Measurements from ENCODE around the gene LGALS9. TPM values are rescaled to one million over a fixed set of nuclear protein-coding genes. Genes with fewer than 3 reads are reported as not detected.
A peak's percentile ranks its signal among the peaks of the same experiment; 100 is the strongest.

The LGALS9 gene
- total and polyA plus RNA-seq, 2 donors (not counting 1 experiment from before 2014, with no cell fraction given) = 65.9 to 197 TPM

DNA sequence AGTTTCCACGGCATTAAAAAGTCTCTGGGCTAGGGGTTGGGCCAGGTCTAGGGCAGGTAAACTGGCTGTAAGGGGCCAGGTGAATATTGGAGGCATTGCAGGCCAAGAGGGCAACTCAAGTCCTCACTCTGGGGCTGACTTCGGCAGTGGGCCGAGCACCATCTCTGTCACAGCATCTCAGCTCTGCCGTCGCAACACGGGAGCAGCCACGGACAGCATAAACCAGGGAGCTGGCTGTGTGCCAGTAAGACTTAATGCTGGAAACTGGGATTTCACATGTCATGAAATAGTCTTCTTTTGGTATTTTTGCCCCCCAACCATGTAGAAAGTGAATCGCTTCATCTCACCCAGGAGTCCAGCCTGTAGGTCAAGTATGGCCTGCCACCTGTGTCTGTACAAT is 12.6 kb upstream of the LGALS9 start:
- WGBS (ENCODE audit: insufficient coverage) = 99% methylated on average over 7 of the region's 8 CpGs
- H3K4me3 Mint-ChIP-seq = no peak overlapping the region
- peaks cover 0 to 31% of the 10 kb centered on the region in 2 experiments for H3K36me3 ChIP-seq (replicated peaks in 1 of 2; ENCODE audit: control extremely low read depth in 1 of 2, control insufficient read depth in 1 of 2, extremely low read depth in 1 of 2, insufficient read depth in 2 of 2, low read length in 1 of 2)
- intact Hi-C loops (cut with micrococcal nuclease) = no loop called here
- H3K27ac Mint-ChIP-seq = no peak overlapping the region
- no peak for DNase-seq
- H3K4me1 Mint-ChIP-seq = peaks cover 15% of the 10 kb centered on the region
- H3K27me3 ChIP-seq (replicated peaks in 1 of 4; ENCODE audit: control extremely low read depth in 1 of 4, control insufficient read depth in 3 of 4, insufficient read depth in 4 of 4, low read length in 3 of 4) = no peaks in the 10 kb centered on the region
- ATAC-seq (ENCODE audit: low read depth) = no peak
- no peaks in the 10 kb centered on the region for H3K79me2 ChIP-seq (ENCODE audit: control insufficient read depth, insufficient read depth, low read length)
- TF ChIP-seq, protein P1, sequence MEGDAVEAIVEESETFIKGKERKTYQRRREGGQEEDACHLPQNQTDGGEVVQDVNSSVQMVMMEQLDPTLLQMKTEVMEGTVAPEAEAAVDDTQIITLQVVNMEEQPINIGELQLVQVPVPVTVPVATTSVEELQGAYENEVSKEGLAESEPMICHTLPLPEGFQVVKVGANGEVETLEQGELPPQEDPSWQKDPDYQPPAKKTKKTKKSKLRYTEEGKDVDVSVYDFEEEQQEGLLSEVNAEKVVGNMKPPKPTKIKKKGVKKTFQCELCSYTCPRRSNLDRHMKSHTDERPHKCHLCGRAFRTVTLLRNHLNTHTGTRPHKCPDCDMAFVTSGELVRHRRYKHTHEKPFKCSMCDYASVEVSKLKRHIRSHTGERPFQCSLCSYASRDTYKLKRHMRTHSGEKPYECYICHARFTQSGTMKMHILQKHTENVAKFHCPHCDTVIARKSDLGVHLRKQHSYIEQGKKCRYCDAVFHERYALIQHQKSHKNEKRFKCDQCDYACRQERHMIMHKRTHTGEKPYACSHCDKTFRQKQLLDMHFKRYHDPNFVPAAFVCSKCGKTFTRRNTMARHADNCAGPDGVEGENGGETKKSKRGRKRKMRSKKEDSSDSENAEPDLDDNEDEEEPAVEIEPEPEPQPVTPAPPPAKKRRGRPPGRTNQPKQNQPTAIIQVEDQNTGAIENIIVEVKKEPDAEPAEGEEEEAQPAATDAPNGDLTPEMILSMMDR (IDR thresholded peaks at IDR 0.05) = no peak
- TF ChIP-seq EZH2 (IDR thresholded peaks at IDR 0.05; ENCODE audit: borderline replicate concordance, insufficient read depth, low read depth, low read length, poor library complexity, severe bottlenecking) = no peak
- H3K4me1 ChIP-seq (ENCODE audit: control insufficient read depth in 2 of 2, insufficient read depth in 2 of 2, low read length in 2 of 2) = peaks cover 12 to 26% of the 10 kb centered on the region in 2 donors
- H2AFZ ChIP-seq (ENCODE audit: insufficient read depth, low read depth, low read length, poor library complexity, severe bottlenecking) = no peak overlapping the region
- POLR2A ChIA-PET = no interaction called here
- no peak overlapping the region for H3K27ac ChIP-seq (ENCODE audit: low read length in 2 of 2)
- no peaks in the 10 kb centered on the region for H4K20me1 ChIP-seq (ENCODE audit: control insufficient read depth, insufficient read depth, low read length, poor library complexity, severe bottlenecking)
- H3K9ac ChIP-seq (ENCODE audit: low read length) = no peak overlapping the region
- H3K4me3 ChIP-seq (ENCODE audit: control extremely low read depth in 1 of 5, extremely low read depth in 1 of 5, insufficient read depth in 1 of 5, low read depth in 2 of 5, low read length in 4 of 5) = no peak overlapping the region
- no peaks in the 10 kb centered on the region for H3K9me3 Mint-ChIP-seq (ENCODE audit: insufficient read depth)
- no peaks in the 10 kb centered on the region for H3K27me3 Mint-ChIP-seq
- no peaks in the 10 kb centered on the region for H3K9me3 ChIP-seq (ENCODE audit: control extremely low read depth in 1 of 3, control insufficient read depth in 2 of 3, insufficient read depth in 1 of 3, low read length in 2 of 3)
- H3K4me2 ChIP-seq (replicated peaks; ENCODE audit: low read depth, low read length, poor library complexity, severe bottlenecking) = no peak overlapping the region
- CTCF ChIA-PET = interaction anchor here (1.0 to 2.2 kb wide), 3 partner anchors 10 to 237 kb away, joined by 3 to 5 read pairs (median 3); no protein-coding TSS in a partner anchor

DNA sequence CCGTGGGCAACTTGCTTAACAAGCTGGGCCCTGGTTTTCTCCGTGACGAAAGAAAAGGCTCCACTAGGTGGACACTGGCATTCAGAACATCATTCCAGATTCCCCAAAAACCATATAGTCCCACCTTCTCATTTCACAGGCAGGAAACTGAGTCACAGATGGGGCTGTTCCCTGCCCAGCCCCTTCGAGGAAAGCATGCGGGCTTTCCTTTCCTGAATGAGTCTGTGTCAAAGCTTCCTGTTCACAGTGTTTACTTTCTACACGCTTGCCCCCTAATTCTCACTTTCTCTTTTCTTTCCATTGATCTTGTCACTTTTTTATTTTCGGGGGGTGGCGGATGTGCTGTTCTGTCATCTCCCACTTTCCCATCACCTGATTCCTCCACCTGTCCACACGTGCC is 10.3 kb upstream of the LGALS9 start:
- Histone ChIP-seq H3K4me1 (ENCODE audit: control insufficient read depth in 2 of 2, insufficient read depth in 2 of 2, low read length in 2 of 2) (peaks cover 12 to 26% of the 10 kb centered on the region in 2 donors), H3K9ac (ENCODE audit: low read length) (no peak overlapping the region), H3K27me3 (replicated peaks in 1 of 4; ENCODE audit: control extremely low read depth in 1 of 4, control insufficient read depth in 3 of 4, insufficient read depth in 4 of 4, low read length in 3 of 4) (no peaks in the 10 kb centered on the region), H3K27ac (ENCODE audit: low read length in 2 of 2) (no peak overlapping the region), H3K79me2 (ENCODE audit: control insufficient read depth, insufficient read depth, low read length) (no peaks in the 10 kb centered on the region), H4K20me1 (ENCODE audit: control insufficient read depth, insufficient read depth, low read length, poor library complexity, severe bottlenecking) (no peaks in the 10 kb centered on the region), H3K36me3 (replicated peaks in 1 of 2; ENCODE audit: control extremely low read depth in 1 of 2, control insufficient read depth in 1 of 2, extremely low read depth in 1 of 2, insufficient read depth in 2 of 2, low read length in 1 of 2) (peaks cover 0 to 35% of the 10 kb centered on the region in 2 experiments), H2AFZ (ENCODE audit: insufficient read depth, low read depth, low read length, poor library complexity, severe bottlenecking) (no peak overlapping the region), H3K4me3 (ENCODE audit: control extremely low read depth in 1 of 5, extremely low read depth in 1 of 5, insufficient read depth in 1 of 5, low read depth in 2 of 5, low read length in 4 of 5) (no peak overlapping the region), H3K4me2 (replicated peaks; ENCODE audit: low read depth, low read length, poor library complexity, severe bottlenecking) (peak overlapping the region; percentile 22), H3K9me3 (ENCODE audit: control extremely low read depth in 1 of 3, control insufficient read depth in 2 of 3, insufficient read depth in 1 of 3, low read length in 2 of 3) (no peaks in the 10 kb centered on the region)
- intact Hi-C loops (cut with micrococcal nuclease) = no loop called here
- ATAC-seq (ENCODE audit: low read depth) (no peak), DNase-seq (no peak)
- H3K4me1 Mint-ChIP-seq = peaks cover 15% of the 10 kb centered on the region
- no peak overlapping the region for H3K4me3 Mint-ChIP-seq
- ChIA-PET CTCF (interaction anchor here (0.9 kb wide), 1 partner anchor 445 kb away, joined by 3 read pairs; no protein-coding TSS in a partner anchor), POLR2A (no interaction called here)
- 75% methylated on average over 9 of the region's 9 CpGs for WGBS (ENCODE audit: insufficient coverage)
- no peaks in the 10 kb centered on the region for H3K9me3 Mint-ChIP-seq (ENCODE audit: insufficient read depth)
- no peaks in the 10 kb centered on the region for H3K27me3 Mint-ChIP-seq
- TF ChIP-seq EZH2 (IDR thresholded peaks at IDR 0.05; ENCODE audit: borderline replicate concordance, insufficient read depth, low read depth, low read length, poor library complexity, severe bottlenecking) = no peak
- TF ChIP-seq, protein P1 (IDR thresholded peaks at IDR 0.05) = no peak
- no peak overlapping the region for H3K27ac Mint-ChIP-seq
